Liver (tissue), 3 donors: ENCODE results near the gene SLC30A4.

ENCODE experiments used
- CTCF ChIP-seq: fragments of 150-350 bp; IDR thresholded peaks from 2 replicates; pipeline ENCODE4 v1.5.1; 2017; ENCODE audit warnings: improper control_type of control experiment, low read depth, low read length; ENCODE audit not compliant: missing input control
- EGR1 ChIP-seq, 2 donors: IDR thresholded peaks; 2 replicates each; pipeline ENCODE4 v1.6.1; 2016 to 2018; ENCODE audit warnings: antibody characterized with exemption in 2 of 2, low read depth in 2 of 2
- RAD21 ChIP-seq, 2 donors: IDR thresholded peaks; 2 replicates each; pipeline ENCODE4 v1.6.1; 2016; ENCODE audit warnings: antibody characterized with exemption in 2 of 2, mild to moderate bottlenecking in 2 of 2
- REST ChIP-seq: IDR thresholded peaks from 2 replicates; pipeline ENCODE4 v1.6.1; 2016; ENCODE audit warnings: antibody characterized with exemption, mild to moderate bottlenecking
- donor health status: healthy.
- donor health status: healthy.

GRCh38 chr15:45469441-45469840 lies 53.1 kb downstream of the SLC30A4 start:
- no peak for TF ChIP-seq CTCF
- TF ChIP-seq RAD21 (IDR thresholded peaks at IDR 0.05): no peak
- no peak for TF ChIP-seq EGR1 (IDR thresholded peaks at IDR 0.05; ENCODE audit: low read depth in 2 of 2)
- TF ChIP-seq REST: no peak
